Small intestine (tissue), 7 donors: Measurements from ENCODE around the gene GDF15. TPM values are rescaled to one million over a fixed set of nuclear protein-coding genes. Genes with fewer than 3 reads are reported as not detected.

Experiments used
- DNase-seq, 2 donors: peaks; one replicate each; pipeline versions ENCODE4 v3.0.0 to v3.0.0-alpha.2; 2013
- FAIRE-seq: peaks from 2 replicates; lab custom pipeline; 2012; peaks lifted over from hg19 to GRCh38; lab: Jason Lieb, UNC
- H3K27ac ChIP-seq, 3 donors: one replicate each; pipeline ENCODE4 v1.5.1; 2013; ENCODE audit warnings: low read length in 2 of 3, mild to moderate bottlenecking in 2 of 3, control low read depth in 1 of 3, inconsistent platforms in 1 of 3, low read depth in 1 of 3, moderate library complexity in 1 of 3
- H3K27me3 ChIP-seq, 3 donors: one replicate each; pipeline ENCODE4 v1.6.1; 2013; ENCODE audit warnings: low read length in 3 of 3, inconsistent platforms in 1 of 3; ENCODE audit not compliant: control insufficient read depth in 3 of 3, insufficient read depth in 3 of 3
- H3K36me3 ChIP-seq, 3 donors: one replicate each; pipeline ENCODE4 v1.6.1; 2013; ENCODE audit warnings: low read length in 3 of 3, inconsistent platforms in 1 of 3, low read depth in 1 of 3, mild to moderate bottlenecking in 1 of 3, moderate library complexity in 1 of 3; ENCODE audit not compliant: control insufficient read depth in 3 of 3, insufficient read depth in 2 of 3
- H3K4me1 ChIP-seq, 3 donors: one replicate each; pipeline ENCODE4 v1.6.1; 2013; ENCODE audit warnings: low read length in 2 of 3, inconsistent platforms in 1 of 3, low read depth in 1 of 3, mild to moderate bottlenecking in 1 of 3, moderate library complexity in 1 of 3; ENCODE audit not compliant: control insufficient read depth in 3 of 3, insufficient read depth in 2 of 3
- H3K4me3 ChIP-seq, 3 donors: one replicate each; pipeline ENCODE4 v1.5.1; 2013; ENCODE audit warnings: low read length in 3 of 3, control low read depth in 1 of 3, inconsistent platforms in 1 of 3, low read depth in 1 of 3, mild to moderate bottlenecking in 1 of 3, moderate library complexity in 1 of 3
- H3K9me3 ChIP-seq, 2 donors: one replicate each; pipeline ENCODE4 v1.6.1; 2013; ENCODE audit warnings: low read depth in 1 of 2, low read length in 1 of 2; ENCODE audit not compliant: control insufficient read depth in 2 of 2, insufficient read depth in 1 of 2
- WGBS, 3 donors: extraction: QIAGEN DNeasy Blood & Tissue Kit; methylation state at CpG; one replicate each; pipeline ENCODE4 v1.1.7; 2013; 5-methylcytosine and 5-hydroxymethylcytosine counted together
- polyA plus RNA-seq, 4 donors: library from polyadenylated mRNA; stranded (reverse) in 3 of 4; unstranded in 1 of 4; fragments of 200-250 nt in 3 of 4; fragments of 120-200 nt in 1 of 4; gene quantifications; one replicate each; pipeline versions ENCODE4 v1.2.1 to v1.2.3, GENCODE V29; 2013
- donor health status: healthy with polysubstance abuse.
- donor health status: control.
- donor health status: control.
- donor health status: Bipolar disorder and iron deficiency.
- donor health status: healthy.

Gene GDF15
- polyA plus RNA-seq, 4 donors: 4.5 to 41.5 (median 20.1) TPM

- Histone ChIP-seq H3K9me3 (no peaks in the 10 kb centered on the region), H3K4me1 (peaks cover 0 to 33% (median 0%) of the 10 kb centered on the region in 3 donors), H3K4me3 (no peak overlapping the region), H3K27ac (no peak overlapping the region), H3K27me3 (no peaks in the 10 kb centered on the region), H3K36me3 (peaks cover 0 to 95% (median 0%) of the 10 kb centered on the region in 3 donors)
- no peak for FAIRE-seq
- 79 to 91% (median 87%) methylated on average over 28 to 34 of the region's 34 CpGs for WGBS, 3 donors
- DNase-seq: no peak
These were observed 45.6 kb downstream of the GDF15 start for GRCh38 chr19:18431351-18432197.

GRCh38 chr19:18432275-18433014, 46.5 kb downstream of the GDF15 start:
- H3K4me3 ChIP-seq: peak overlapping the region in 1 of 3 donors; percentile 37
- WGBS, 3 donors: 66 to 89% (median 85%) methylated on average over 12 to 13 of the region's 13 CpGs
- no peaks in the 10 kb centered on the region for H3K9me3 ChIP-seq
- H3K27me3 ChIP-seq: no peaks in the 10 kb centered on the region
- peaks cover 0 to 88% (median 0%) of the 10 kb centered on the region in 3 donors for H3K36me3 ChIP-seq
- peaks cover 0 to 35% (median 0%) of the 10 kb centered on the region in 3 donors for H3K4me1 ChIP-seq
- FAIRE-seq (no peak), DNase-seq (no peak)
- no peak overlapping the region for H3K27ac ChIP-seq

GRCh38 chr19:18433015-18433691, 47.2 kb downstream of the GDF15 start:
- FAIRE-seq (no peak), DNase-seq (peak in 1 of 2 donors; percentile 31)
- Histone ChIP-seq H3K9me3 (no peaks in the 10 kb centered on the region), H3K27ac (peak overlapping the region in 1 of 3 donors; percentile 17), H3K4me3 (peak overlapping the region; percentile 33 to 38 (median 37)), H3K4me1 (peaks cover 0 to 37% (median 0%) of the 10 kb centered on the region in 3 donors), H3K27me3 (no peaks in the 10 kb centered on the region), H3K36me3 (peaks cover 0 to 81% (median 0%) of the 10 kb centered on the region in 3 donors)
- 35 to 79% (median 52%) methylated on average over 41 to 57 of the region's 59 CpGs for WGBS, 3 donors

GRCh38 chr19:18433735-18434398, 47.9 kb downstream of the GDF15 start:
- no peak overlapping the region for H3K27ac ChIP-seq
- H3K9me3 ChIP-seq: no peaks in the 10 kb centered on the region
- peaks cover 0 to 40% (median 0%) of the 10 kb centered on the region in 3 donors for H3K4me1 ChIP-seq
- no peaks in the 10 kb centered on the region for H3K27me3 ChIP-seq
- 39 to 81% (median 75%) methylated on average over 28 to 60 of the region's 60 CpGs for WGBS, 3 donors
- peak overlapping the region; percentile 27 to 38 (median 33) for H3K4me3 ChIP-seq
- no peak for FAIRE-seq
- no peak for DNase-seq
- peaks cover 0 to 73% (median 0%) of the 10 kb centered on the region in 3 donors for H3K36me3 ChIP-seq

GRCh38 chr19:18434411-18435175, 48.6 kb downstream of the GDF15 start:
- WGBS, 3 donors: 86 to 93% (median 87%) methylated on average over 20 to 21 of the region's 21 CpGs
- H3K27ac ChIP-seq: no peak overlapping the region
- no peak for DNase-seq
- no peak for FAIRE-seq
- H3K36me3 ChIP-seq: peaks cover 0 to 66% (median 0%) of the 10 kb centered on the region in 3 donors
- no peaks in the 10 kb centered on the region for H3K27me3 ChIP-seq
- H3K9me3 ChIP-seq: no peaks in the 10 kb centered on the region
- H3K4me3 ChIP-seq: peak overlapping the region in 1 of 3 donors; percentile 27
- peaks cover 0 to 37% (median 0%) of the 10 kb centered on the region in 3 donors for H3K4me1 ChIP-seq

- Histone ChIP-seq H3K27me3 (no peaks in the 10 kb centered on the region), H3K4me1 (peaks cover 0 to 37% (median 0%) of the 10 kb centered on the region in 3 donors), H3K9me3 (no peaks in the 10 kb centered on the region), H3K4me3 (no peak overlapping the region), H3K27ac (no peak overlapping the region), H3K36me3 (peaks cover 0 to 59% (median 0%) of the 10 kb centered on the region in 3 donors)
- peak in 1 of 2 donors; percentile 35 for DNase-seq
- WGBS, 3 donors: 91 to 94% (median 94%) methylated on average over 42 to 49 of the region's 49 CpGs
- no peak for FAIRE-seq
These were observed 49.4 kb downstream of the GDF15 start for GRCh38 chr19:18435178-18435841.
